ENCODE measurements around the gene TUBGCP2.

The TUBGCP2 gene

DNA sequence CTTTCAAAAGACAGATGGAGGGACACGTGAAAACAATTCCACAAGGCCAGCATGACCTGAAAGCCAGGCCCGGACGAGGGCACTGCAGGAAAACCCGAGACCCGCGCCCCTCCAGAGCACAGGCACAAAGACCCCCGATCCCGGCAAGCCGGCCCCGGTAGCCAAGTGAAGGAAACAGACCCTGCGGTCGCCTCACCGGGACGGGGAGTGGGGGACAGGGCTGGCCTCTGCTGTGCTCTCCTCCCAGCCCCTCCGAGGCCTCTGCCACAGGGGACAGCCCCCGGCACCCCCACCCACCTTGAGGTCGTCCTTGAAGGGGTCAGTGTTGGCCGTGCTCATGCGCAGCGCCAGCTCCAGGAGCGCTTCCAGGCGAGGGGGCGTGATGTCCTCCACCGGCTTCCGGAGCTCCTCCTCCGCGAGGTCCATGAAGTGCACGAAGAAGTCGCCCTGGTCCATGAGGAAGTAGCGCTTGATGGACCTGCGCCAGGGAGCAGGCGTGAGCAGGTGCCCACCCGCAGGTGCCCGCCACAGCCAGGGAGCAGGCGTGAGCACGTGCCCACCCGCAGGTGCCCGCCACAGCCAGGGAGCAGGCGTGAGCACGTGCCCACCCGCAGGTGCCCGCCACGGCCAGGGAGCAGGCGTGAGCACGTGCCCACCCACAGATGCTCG is 20.7 kb downstream of the TUBGCP2 start:
- Histone ChIP-seq H3K9ac (ENCODE audit: insufficient read length) (no peak overlapping the region), H3K27ac (no peak overlapping the region), H3K36me3 (ENCODE audit: insufficient read depth, low read length) (no peaks in the 10 kb centered on the region; the same call in 1 of the 2 replicates), H3K4me3 (no peak overlapping the region), H3K9me3 (ENCODE audit: low read depth, low read length) (no peaks in the 10 kb centered on the region)
- DNase-seq (ENCODE audit: low read depth, low spot score), result no peak
- no peak for TF ChIP-seq POLR2AphosphoS5 (IDR thresholded peaks at IDR 0.05; ENCODE audit: borderline replicate concordance, low read depth, low read length)
- TF ChIP-seq FOXP2 (optimal IDR thresholded peaks at IDR 0.05; ENCODE audit: control extremely low read depth, extremely low read length, insufficient read depth), result no peak
- no peak for TF ChIP-seq EZH2 (IDR thresholded peaks at IDR 0.05)

DNA sequence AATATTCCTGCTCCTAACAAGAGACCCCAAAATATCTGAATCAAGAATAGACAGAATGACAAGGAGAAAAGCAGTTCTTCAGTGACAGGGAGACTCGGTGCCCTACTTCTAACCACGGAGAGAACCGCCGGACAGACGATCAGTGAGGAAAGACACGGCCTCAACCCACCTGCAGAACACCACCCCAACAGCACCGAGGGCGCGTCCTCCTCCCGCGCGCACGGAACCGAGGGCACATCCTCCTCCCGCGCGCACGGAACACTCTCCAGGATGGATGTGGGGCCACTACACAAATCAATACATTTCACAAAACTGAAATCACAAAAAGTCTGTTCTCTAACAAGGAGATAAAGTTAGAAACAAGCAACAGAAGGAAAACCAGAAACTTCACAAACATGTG is 22.3 kb downstream of the TUBGCP2 start:
- Histone ChIP-seq H3K9me3 (ENCODE audit: low read depth, low read length) (no peaks in the 10 kb centered on the region), H3K4me3 (no peak overlapping the region), H3K27ac (no peak overlapping the region), H3K9ac (ENCODE audit: insufficient read length) (no peak overlapping the region), H3K36me3 (ENCODE audit: insufficient read depth, low read length) (no peaks in the 10 kb centered on the region; the same call in 1 of the 2 replicates)
- DNase-seq (ENCODE audit: low read depth, low spot score), result no peak
- TF ChIP-seq EZH2 (IDR thresholded peaks at IDR 0.05) (no peak), POLR2AphosphoS5 (IDR thresholded peaks at IDR 0.05; ENCODE audit: borderline replicate concordance, low read depth, low read length) (no peak), FOXP2 (optimal IDR thresholded peaks at IDR 0.05; ENCODE audit: control extremely low read depth, extremely low read length, insufficient read depth) (no peak)

DNA sequence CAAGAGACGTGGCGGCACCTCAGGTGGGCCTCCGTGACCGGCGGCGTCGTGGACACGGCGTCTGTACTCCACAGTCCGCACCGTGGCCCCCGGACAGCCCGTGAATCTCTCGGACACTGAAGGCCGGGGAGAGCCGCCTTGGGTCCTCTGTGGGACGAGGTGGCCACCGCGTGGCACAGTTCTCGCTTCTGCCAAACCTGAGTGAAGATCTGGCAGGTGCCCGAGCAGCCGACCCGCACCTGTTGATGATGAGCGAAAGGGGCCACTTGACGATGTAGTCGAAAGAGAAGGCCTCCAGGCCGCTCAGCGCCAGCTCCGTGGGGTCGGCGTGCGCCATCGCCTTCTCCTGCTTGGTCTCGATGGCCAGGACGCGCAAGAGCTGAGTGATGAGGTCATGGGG is 23.5 kb downstream of the TUBGCP2 start:
- Histone ChIP-seq H3K27ac (no peak overlapping the region), H3K9ac (ENCODE audit: insufficient read length) (no peak overlapping the region), H3K9me3 (ENCODE audit: low read depth, low read length) (no peaks in the 10 kb centered on the region), H3K4me3 (no peak overlapping the region), H3K36me3 (ENCODE audit: insufficient read depth, low read length) (no peaks in the 10 kb centered on the region; the same call in 1 of the 2 replicates)
- TF ChIP-seq EZH2 (IDR thresholded peaks at IDR 0.05) (no peak), FOXP2 (optimal IDR thresholded peaks at IDR 0.05; ENCODE audit: control extremely low read depth, extremely low read length, insufficient read depth) (no peak), POLR2AphosphoS5 (IDR thresholded peaks at IDR 0.05; ENCODE audit: borderline replicate concordance, low read depth, low read length) (no peak)
- no peak for DNase-seq (ENCODE audit: low read depth, low spot score)

DNA sequence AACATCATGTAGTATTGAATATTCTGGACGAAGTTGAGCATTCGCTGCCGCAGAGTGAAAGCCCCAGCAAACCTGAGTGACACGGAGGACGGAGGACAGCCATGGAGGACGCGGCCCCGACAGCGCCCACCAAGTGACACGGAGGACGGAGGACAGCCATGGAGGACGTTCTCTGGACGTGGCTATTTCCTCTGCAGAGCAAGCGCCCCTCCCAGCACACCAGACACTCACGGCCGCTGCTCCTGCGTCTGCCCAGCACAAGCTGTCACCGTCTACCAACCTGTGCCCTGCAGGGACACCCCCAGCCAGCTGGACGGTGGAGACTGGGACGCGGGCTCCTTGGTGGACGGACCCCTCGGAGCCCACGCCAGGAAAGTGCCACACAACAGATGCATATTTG is 24.7 kb downstream of the TUBGCP2 start:
- Histone ChIP-seq H3K9me3 (ENCODE audit: low read depth, low read length) (no peaks in the 10 kb centered on the region), H3K9ac (ENCODE audit: insufficient read length) (no peak overlapping the region), H3K4me3 (no peak overlapping the region), H3K27ac (no peak overlapping the region), H3K36me3 (ENCODE audit: insufficient read depth, low read length) (no peaks in the 10 kb centered on the region; the same call in 1 of the 2 replicates)
- no peak for DNase-seq (ENCODE audit: low read depth, low spot score)
- TF ChIP-seq EZH2 (IDR thresholded peaks at IDR 0.05), result no peak
- no peak for TF ChIP-seq FOXP2 (optimal IDR thresholded peaks at IDR 0.05; ENCODE audit: control extremely low read depth, extremely low read length, insufficient read depth)
- no peak for TF ChIP-seq POLR2AphosphoS5 (IDR thresholded peaks at IDR 0.05; ENCODE audit: borderline replicate concordance, low read depth, low read length)

DNA sequence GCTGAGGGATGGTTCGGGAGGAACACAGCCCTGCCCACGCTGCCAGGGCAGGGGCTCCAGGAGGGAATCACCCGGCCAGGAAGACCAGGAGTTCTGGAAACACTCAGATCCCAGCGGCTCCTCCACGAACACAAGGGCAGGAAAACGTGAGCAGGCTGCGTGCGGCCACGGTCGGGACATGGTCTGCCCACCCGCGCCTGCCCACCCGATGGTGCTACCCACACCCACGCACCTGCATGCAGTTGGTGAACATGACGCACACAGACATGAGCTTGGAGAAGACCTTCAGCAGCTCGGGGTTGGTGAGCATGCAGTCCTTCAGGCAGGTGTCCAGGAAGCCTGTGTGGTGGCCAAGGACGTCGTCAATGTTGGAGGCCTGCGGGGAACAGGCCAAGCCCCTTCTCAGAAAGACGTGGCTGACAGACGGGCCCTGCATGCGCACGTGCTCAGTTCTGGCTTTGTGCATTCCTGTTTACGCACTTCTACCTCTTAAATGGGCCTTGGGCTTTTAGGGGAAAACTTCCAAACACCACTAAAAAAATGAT is 25.8 kb downstream of the TUBGCP2 start:
- H3K27ac ChIP-seq, result no peak overlapping the region
- TF ChIP-seq EZH2 (IDR thresholded peaks at IDR 0.05) (no peak), FOXP2 (optimal IDR thresholded peaks at IDR 0.05; ENCODE audit: control extremely low read depth, extremely low read length, insufficient read depth) (no peak), POLR2AphosphoS5 (IDR thresholded peaks at IDR 0.05; ENCODE audit: borderline replicate concordance, low read depth, low read length) (no peak)
- H3K9ac ChIP-seq (ENCODE audit: insufficient read length), result no peak overlapping the region
- H3K36me3 ChIP-seq (ENCODE audit: insufficient read depth, low read length), result no peaks in the 10 kb centered on the region; the same call in 1 of the 2 replicates
- no peak for DNase-seq (ENCODE audit: low read depth, low spot score)
- no peak overlapping the region for H3K4me3 ChIP-seq
- no peaks in the 10 kb centered on the region for H3K9me3 ChIP-seq (ENCODE audit: low read depth, low read length)

DNA sequence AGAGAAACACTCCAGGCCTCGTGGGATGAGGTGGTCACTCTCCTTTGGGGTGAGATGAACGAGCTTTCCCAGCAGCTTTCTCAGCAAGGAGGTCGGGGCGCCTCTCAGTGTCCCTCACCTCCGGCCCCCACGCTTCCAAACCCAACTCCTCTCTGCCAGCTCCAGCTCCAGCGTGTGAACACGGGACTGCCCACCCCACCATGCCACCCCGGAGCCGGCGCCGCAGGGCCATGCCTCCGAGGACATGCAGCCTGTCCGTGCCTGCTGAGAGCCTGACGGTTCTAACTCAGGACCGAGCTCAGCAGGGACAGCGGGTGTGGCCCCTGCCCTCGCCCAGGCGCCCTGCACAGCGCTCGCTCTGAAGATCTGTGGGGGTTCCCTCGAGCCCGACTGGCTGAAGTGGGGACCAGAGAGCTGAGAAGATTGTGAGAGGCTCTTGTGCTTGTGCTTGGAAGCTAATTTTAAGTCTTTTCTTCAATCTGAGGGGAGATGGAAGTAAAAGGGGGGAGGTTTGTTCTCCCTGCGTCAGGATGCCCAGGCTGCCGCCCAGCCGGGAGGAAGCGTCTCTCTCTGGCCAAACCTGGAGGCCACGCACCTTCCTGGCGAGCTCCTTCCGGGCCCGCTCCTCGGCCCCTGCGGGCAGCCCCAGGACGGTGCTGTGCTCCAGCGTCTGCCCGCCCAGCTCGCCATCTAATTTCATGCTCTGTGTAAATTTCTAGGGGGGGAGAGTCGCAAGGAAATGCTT is 26.9 kb downstream of the TUBGCP2 start:
- TF ChIP-seq EZH2 (IDR thresholded peaks at IDR 0.05) (no peak), FOXP2 (optimal IDR thresholded peaks at IDR 0.05; ENCODE audit: control extremely low read depth, extremely low read length, insufficient read depth) (no peak), POLR2AphosphoS5 (IDR thresholded peaks at IDR 0.05; ENCODE audit: borderline replicate concordance, low read depth, low read length) (no peak)
- no peaks in the 10 kb centered on the region for H3K9me3 ChIP-seq (ENCODE audit: low read depth, low read length)
- H3K36me3 ChIP-seq (ENCODE audit: insufficient read depth, low read length), result no peaks in the 10 kb centered on the region; the same call in 1 of the 2 replicates
- H3K27ac ChIP-seq, result no peak overlapping the region
- no peak overlapping the region for H3K9ac ChIP-seq (ENCODE audit: insufficient read length)
- no peak for DNase-seq (ENCODE audit: low read depth, low spot score)
- H3K4me3 ChIP-seq, result no peak overlapping the region

DNA sequence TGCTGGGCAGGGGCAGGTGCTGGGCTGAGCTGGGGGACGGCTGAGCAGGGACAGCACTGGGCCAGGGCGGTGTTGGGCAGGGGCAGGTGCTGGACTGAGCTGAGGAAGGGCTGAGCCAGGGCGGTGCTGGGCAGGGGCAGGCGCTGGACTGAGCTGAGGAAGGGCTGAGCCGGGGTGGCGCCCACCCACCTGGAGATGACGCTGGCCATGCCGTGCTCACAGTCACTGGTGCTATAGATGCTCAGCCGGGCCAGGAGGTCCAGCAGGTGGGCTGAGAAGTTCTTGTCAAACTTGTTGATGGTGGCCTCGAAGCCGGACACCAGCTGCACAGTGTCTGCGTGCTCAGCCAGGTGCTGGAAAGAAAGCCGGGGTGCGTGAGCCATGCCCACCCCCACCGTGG is 27.6 kb downstream of the TUBGCP2 start:
- Histone ChIP-seq H3K27ac (no peak overlapping the region), H3K36me3 (ENCODE audit: insufficient read depth, low read length) (no peaks in the 10 kb centered on the region; the same call in 1 of the 2 replicates), H3K9me3 (ENCODE audit: low read depth, low read length) (no peaks in the 10 kb centered on the region), H3K4me3 (no peak overlapping the region), H3K9ac (ENCODE audit: insufficient read length) (no peak overlapping the region)
- TF ChIP-seq EZH2 (IDR thresholded peaks at IDR 0.05) (no peak), POLR2AphosphoS5 (IDR thresholded peaks at IDR 0.05; ENCODE audit: borderline replicate concordance, low read depth, low read length) (no peak), FOXP2 (optimal IDR thresholded peaks at IDR 0.05; ENCODE audit: control extremely low read depth, extremely low read length, insufficient read depth) (no peak)
- DNase-seq (ENCODE audit: low read depth, low spot score), result no peak

DNA sequence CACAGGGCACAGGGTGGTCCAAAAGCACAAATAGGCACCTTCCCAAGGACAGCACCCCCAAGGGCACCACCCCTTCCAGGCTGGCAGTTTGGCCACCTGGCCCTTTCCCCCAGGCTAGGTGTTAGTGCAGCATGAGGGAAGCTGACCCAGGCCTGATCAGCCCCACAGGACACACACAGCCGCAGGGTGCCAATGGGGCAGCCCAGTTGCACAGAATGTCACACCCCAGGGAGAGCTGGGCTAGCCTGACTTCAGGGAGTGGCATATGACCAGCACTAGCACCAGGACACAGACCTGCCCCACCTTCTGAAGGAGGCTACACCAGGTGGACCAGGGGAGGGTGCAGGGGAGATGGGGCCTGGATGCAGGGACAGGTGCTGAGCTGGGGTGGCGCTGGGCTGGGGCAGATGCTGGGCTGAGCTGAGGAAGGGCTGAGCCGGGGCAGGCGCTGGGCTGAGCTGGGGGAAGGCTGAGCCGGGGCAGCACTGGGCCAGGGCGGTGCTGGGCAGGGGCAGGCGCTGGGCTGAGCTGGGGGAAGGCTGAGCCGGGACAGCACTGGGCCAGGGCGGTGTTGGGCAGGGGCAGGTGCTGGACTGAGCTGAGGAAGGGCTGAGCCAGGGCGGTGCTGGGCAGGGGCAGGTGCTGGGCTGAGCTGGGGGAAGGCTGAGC is 28.1 kb downstream of the TUBGCP2 start:
- H3K27ac ChIP-seq, result no peak overlapping the region
- H3K36me3 ChIP-seq (ENCODE audit: insufficient read depth, low read length), result no peaks in the 10 kb centered on the region; the same call in 1 of the 2 replicates
- H3K9ac ChIP-seq (ENCODE audit: insufficient read length), result no peak overlapping the region

More for the DNA sequence above, 28.1 kb downstream of the TUBGCP2 start:
- DNase-seq (ENCODE audit: low read depth, low spot score), result no peak
- TF ChIP-seq POLR2AphosphoS5 (IDR thresholded peaks at IDR 0.05; ENCODE audit: borderline replicate concordance, low read depth, low read length), result no peak
- no peak for TF ChIP-seq EZH2 (IDR thresholded peaks at IDR 0.05)
- no peak for TF ChIP-seq FOXP2 (optimal IDR thresholded peaks at IDR 0.05; ENCODE audit: control extremely low read depth, extremely low read length, insufficient read depth)
- H3K9me3 ChIP-seq (ENCODE audit: low read depth, low read length), result no peaks in the 10 kb centered on the region
- no peak overlapping the region for H3K4me3 ChIP-seq

All from SK-N-MC (cell line).